ENCODE results near the gene TCF12.

GRCh38 chr15:56950979-56951378, 32.5 kb downstream of the TCF12 start:
- no peak for TF ChIP-seq CTCF (IDR thresholded peaks at IDR 0.05; ENCODE audit: low read length)
- TF ChIP-seq EZH2 (IDR thresholded peaks at IDR 0.05; ENCODE audit: borderline replicate concordance, low read length) = no peak
